Measurements from ENCODE around the gene LINGO3. TPM values are rescaled to one million over a fixed set of nuclear protein-coding genes. Genes with fewer than 3 reads are reported as not detected.

Gene LINGO3
- total RNA-seq, 4 donors from 2014 or later: 0.39 TPM; not detected in 3

DNA sequence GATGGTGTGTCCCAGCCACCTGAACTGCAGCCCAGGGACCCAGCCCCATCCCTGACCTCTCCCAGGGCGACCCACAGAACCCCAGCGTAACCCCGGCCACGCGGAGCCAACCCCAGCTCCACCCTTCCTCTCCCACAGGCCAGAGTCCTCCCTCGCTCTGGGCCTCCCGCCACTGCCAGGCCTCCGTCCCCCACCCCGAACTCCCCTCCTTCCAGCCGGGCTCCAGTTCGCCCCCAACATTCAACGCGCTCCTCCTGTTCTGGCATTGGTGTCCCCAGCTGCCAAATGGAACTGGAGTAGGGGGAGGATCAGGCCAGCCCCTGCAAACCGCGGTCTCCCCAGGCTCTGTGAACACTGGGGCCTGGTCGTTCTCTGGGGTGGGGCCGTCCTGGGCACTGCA, 7.4 kb downstream of the LINGO3 start:
- no peak for TF ChIP-seq POLR2A (IDR thresholded peaks at IDR 0.05)
- H3K9me3 ChIP-seq: no peaks in the 10 kb centered on the region
- no peaks in the 10 kb centered on the region for H3K36me3 ChIP-seq
- no peak for DNase-seq (ENCODE audit: low spot score in 2 of 2)
- H3K27me3 ChIP-seq: peaks cover 0 to 42% of the 10 kb centered on the region in 2 donors
- 72 to 75% methylated on average over 17 of the region's 17 CpGs for WGBS, 2 donors
- no peak overlapping the region for H3K4me3 ChIP-seq
- no peak overlapping the region for H3K27ac ChIP-seq
- H3K4me1 ChIP-seq: peaks cover 0 to 11% (median 6%) of the 10 kb centered on the region in 4 donors

DNA sequence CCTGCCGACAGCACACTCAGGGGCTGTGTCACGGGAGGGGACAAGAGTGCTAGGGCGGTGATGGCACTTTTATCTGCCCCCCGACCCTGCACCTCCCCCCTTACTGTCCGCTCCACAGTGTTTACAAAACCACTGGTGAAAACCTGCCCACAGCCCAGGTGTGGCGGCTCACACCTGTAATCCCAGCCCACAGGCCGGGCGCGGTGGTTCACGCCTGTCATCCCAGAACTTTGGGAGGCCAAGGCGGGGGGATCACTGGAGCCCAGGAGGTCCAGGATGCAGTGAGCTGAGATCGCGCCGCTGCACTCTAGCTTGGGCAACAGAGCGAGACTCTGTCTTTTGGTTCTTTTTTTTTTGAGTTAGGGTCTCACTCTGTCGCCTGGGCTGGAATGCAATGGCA, 11.8 kb downstream of the LINGO3 start:
- no peak overlapping the region for H3K27ac ChIP-seq
- H3K4me1 ChIP-seq: peaks cover 0 to 23% (median 5%) of the 10 kb centered on the region in 4 donors
- H3K4me3 ChIP-seq: no peak overlapping the region
- peaks cover 0 to 40% of the 10 kb centered on the region in 2 donors for H3K27me3 ChIP-seq
- WGBS, 2 donors: 88 to 90% methylated on average over 16 of the region's 16 CpGs
- H3K36me3 ChIP-seq: no peaks in the 10 kb centered on the region
- H3K9me3 ChIP-seq: no peaks in the 10 kb centered on the region
- TF ChIP-seq POLR2A (IDR thresholded peaks at IDR 0.05): no peak
- no peak for TF ChIP-seq EP300 (IDR thresholded peaks at IDR 0.05)
- TF ChIP-seq, protein P1, sequence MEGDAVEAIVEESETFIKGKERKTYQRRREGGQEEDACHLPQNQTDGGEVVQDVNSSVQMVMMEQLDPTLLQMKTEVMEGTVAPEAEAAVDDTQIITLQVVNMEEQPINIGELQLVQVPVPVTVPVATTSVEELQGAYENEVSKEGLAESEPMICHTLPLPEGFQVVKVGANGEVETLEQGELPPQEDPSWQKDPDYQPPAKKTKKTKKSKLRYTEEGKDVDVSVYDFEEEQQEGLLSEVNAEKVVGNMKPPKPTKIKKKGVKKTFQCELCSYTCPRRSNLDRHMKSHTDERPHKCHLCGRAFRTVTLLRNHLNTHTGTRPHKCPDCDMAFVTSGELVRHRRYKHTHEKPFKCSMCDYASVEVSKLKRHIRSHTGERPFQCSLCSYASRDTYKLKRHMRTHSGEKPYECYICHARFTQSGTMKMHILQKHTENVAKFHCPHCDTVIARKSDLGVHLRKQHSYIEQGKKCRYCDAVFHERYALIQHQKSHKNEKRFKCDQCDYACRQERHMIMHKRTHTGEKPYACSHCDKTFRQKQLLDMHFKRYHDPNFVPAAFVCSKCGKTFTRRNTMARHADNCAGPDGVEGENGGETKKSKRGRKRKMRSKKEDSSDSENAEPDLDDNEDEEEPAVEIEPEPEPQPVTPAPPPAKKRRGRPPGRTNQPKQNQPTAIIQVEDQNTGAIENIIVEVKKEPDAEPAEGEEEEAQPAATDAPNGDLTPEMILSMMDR (IDR thresholded peaks at IDR 0.05): no peak
- no peak for DNase-seq (ENCODE audit: low spot score in 2 of 2)

DNA sequence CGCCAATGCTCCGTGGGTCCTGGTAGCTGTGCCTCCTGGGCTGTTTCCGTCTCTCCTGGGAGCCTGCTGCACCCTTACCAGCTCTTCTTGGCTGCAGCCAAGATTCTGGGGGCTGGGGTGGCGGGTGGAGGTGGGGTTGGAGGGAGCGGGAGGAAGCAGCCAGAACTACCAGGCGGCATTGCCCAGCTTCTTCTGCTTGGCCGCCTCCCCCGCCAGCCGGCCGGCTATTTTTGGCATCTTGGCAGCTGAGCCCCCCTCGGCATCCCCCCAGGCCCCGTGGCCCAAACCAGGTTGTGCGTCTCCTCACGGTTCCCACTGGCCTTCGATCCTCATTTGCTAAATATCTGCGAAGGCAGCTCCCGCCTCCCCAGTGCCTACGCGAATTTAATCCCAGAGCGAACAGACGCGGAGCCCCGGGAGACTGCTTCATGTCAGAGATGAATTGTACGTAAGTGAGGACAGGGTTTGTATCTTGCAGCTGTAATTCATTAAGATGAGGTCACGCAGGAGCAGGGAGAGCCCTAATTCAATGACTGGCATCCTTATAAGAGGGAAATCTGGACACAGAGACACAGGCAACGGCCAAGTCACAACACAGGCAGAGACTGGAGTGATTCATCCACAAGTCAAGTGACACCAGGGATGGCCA, 13.1 kb downstream of the LINGO3 start:
- Histone ChIP-seq H3K36me3 (no peaks in the 10 kb centered on the region), H3K9me3 (no peaks in the 10 kb centered on the region), H3K4me3 (no peak overlapping the region), H3K27ac (no peak overlapping the region), H3K27me3 (peaks cover 0 to 44% of the 10 kb centered on the region in 2 donors), H3K4me1 (peaks cover 0 to 36% (median 13%) of the 10 kb centered on the region in 4 donors)
- no peak for DNase-seq (ENCODE audit: low spot score in 2 of 2)
- WGBS, 2 donors: 19 to 35% methylated on average over 25 of the region's 26 CpGs
- TF ChIP-seq EP300 (IDR thresholded peaks at IDR 0.05) (peak in 1 of 2 donors; percentile 18), POLR2A (IDR thresholded peaks at IDR 0.05) (no peak)
- TF ChIP-seq, protein P1 (IDR thresholded peaks at IDR 0.05): no peak

DNA sequence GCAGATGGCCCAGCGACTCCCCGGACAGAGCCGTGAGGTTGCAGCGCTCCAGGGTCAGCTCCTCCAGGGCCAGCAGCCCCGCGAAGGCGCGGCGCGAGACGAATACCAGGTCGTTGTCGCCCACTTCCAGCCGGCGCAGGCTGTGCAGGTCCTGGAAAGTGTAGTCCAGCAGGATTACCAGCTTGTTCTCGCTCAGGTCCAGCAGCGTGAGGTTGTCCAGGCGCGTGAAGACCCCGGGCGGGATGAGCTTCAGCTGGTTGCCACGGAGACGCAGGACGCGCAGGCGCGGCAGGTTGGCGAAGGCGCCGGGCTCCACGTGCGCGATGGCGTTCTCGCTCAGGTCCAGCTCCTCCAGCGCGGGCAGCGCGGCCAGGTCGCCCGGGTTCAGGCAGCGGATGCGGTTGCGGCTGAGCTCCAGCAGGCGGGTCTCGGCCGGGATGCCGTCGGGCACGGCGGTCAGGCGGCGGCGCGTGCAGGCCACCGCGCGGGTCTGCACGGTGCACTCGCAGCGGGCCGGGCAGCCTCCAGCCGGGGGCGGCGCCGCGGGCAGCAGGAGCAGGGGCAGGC, 16.7 kb downstream of the LINGO3 start:
- 4% methylated on average over 45 of the region's 67 CpGs; no CpG with 5 or more reads in 1 of the 2 donors for WGBS, 2 donors
- H3K27ac ChIP-seq: peak overlapping the region in 1 of 4 donors; percentile 82
- no peaks in the 10 kb centered on the region for H3K9me3 ChIP-seq
- DNase-seq (ENCODE audit: low spot score in 2 of 2): no peak
- TF ChIP-seq EP300 (IDR thresholded peaks at IDR 0.05) (no peak), POLR2A (IDR thresholded peaks at IDR 0.05) (no peak)
- TF ChIP-seq, protein P1 (IDR thresholded peaks at IDR 0.05): no peak
- H3K27me3 ChIP-seq: peaks cover 0 to 58% of the 10 kb centered on the region in 2 donors
- H3K4me1 ChIP-seq: peaks cover 0 to 43% (median 17%) of the 10 kb centered on the region in 4 donors
- peak overlapping the region in 3 of 4 donors; percentile 10 to 55 (median 52) for H3K4me3 ChIP-seq
- H3K36me3 ChIP-seq: no peaks in the 10 kb centered on the region

DNA sequence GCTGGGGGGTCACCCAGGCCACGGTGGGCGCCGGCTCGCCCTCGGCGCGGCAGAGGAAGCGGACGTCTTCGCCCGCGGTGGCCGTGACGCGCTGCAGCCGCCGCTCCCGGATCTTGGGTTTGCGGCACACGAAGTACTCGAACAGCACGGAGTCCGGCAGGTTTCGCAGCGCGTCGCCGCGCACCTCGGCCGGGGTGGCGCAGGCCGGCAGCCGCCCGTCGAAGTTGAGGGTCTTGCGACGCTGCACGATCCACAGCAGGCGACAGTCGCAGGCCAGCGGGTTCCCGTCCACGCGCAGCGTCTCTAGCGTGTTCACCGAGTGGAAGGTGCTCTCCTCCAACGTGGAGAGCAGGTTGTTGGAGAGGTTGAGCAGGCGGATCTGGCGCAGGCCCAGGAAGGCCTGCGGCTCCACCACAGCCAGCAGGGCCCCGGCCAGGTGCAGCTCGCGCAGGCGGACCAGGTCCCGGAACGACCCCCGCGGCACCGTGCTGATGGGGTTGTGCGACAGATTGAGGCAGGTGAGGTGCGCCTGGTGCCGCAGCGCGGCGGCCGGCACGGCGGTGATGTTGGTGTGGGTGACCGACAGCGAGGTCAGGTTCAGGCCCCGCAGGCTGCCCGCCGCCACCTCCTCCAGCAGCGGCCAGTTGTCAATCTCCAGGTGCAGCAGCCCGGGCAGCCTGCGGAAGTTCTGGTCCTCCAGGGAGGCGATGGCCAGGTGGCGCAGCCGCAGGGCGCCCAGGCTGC, 17.3 kb downstream of the LINGO3 start:
- TF ChIP-seq, protein P1 (IDR thresholded peaks at IDR 0.05): no peak
- no peak for TF ChIP-seq POLR2A (IDR thresholded peaks at IDR 0.05)
- TF ChIP-seq EP300 (IDR thresholded peaks at IDR 0.05): no peak
- Histone ChIP-seq H3K9me3 (no peaks in the 10 kb centered on the region), H3K27ac (peak overlapping the region in 2 of 4 donors; percentile 35 to 82), H3K27me3 (peaks cover 0 to 58% of the 10 kb centered on the region in 2 donors), H3K4me1 (peaks cover 0 to 43% (median 17%) of the 10 kb centered on the region in 4 donors), H3K36me3 (no peaks in the 10 kb centered on the region), H3K4me3 (peak overlapping the region; percentile 10 to 55 (median 35))
- WGBS, 2 donors: 2 to 4% methylated on average over 13 to 48 of the region's 82 CpGs
- no peak for DNase-seq (ENCODE audit: low spot score in 2 of 2)
